Left lung (tissue), 10 donors: ENCODE measurements around the gene REEP3. TPM values are rescaled to one million over a fixed set of nuclear protein-coding genes. Genes with fewer than 3 reads are reported as not detected.
A peak's percentile ranks its signal among the peaks of the same experiment; 100 is the strongest.

Source experiments
- ATAC-seq: fragments of 200-7000 bp; cut with Tn5 transposase; one replicate; pipeline ENCODE4 v1.9.1; 2020; ENCODE audit warnings: moderate library complexity
- DNase-seq, 4 donors: peaks; one replicate each; pipeline ENCODE4 v3.0.0-alpha.2; 2013 to 2020
- H3K27ac ChIP-seq, 2 donors: fragments of 200-600 bp; sonication (generic) in 1 of 2; one replicate each; pipeline versions ENCODE4 v1.5.0 to v1.8.0; 2020 to 2021
- H3K27me3 ChIP-seq, 2 donors: fragments of 200-600 bp; sonication (generic) in 1 of 2; one replicate each; pipeline versions ENCODE4 v1.5.0 to v1.8.0; 2020 to 2021
- H3K36me3 ChIP-seq, 2 donors: fragments of 200-600 bp; sonication (generic) in 1 of 2; one replicate each; pipeline versions ENCODE4 v1.5.0 to v1.8.0; 2020 to 2021
- H3K4me1 ChIP-seq, 2 donors: fragments of 200-600 bp; one replicate each; pipeline ENCODE4 v1.8.0; 2021
- H3K4me3 ChIP-seq, 2 donors: fragments of 200-600 bp; sonication (generic) in 1 of 2; one replicate each; pipeline versions ENCODE4 v1.5.0 to v1.8.0; 2020 to 2021; ENCODE audit warnings: mild to moderate bottlenecking in 1 of 2
- H3K9me3 ChIP-seq, 2 donors: fragments of 200-600 bp; sonication (generic) in 1 of 2; one replicate each; pipeline versions ENCODE4 v1.5.0 to v1.8.0; 2020 to 2021
- intact Hi-C, 2 donors: fragments of 100-400 bp; cut with DNase I; formaldehyde crosslinking; loops; one replicate each; pipeline versions ENCODE4 v1.11.2 to v1.14.2; 2022
- polyA plus RNA-seq, 6 donors: library from polyadenylated mRNA; unstranded; fragments of 120-200 nt; gene quantifications; one replicate each; pipeline ENCODE4 v1.2.1, GENCODE V29; 2013; ENCODE audit not compliant: insufficient read length in 6 of 6
- total RNA-seq, 2 donors: library from RNA; stranded (reverse); fragmentation: NEBNext Ultra II Directional; extraction: Animal tissue kit (Norgen Biotek cat#: 25700); gene quantifications; one replicate each; pipeline ENCODE4 v1.2.1, GENCODE V29; 2021
- TF ChIP-seq, protein P1 (sequence below), 2 donors: fragments of 200-600 bp; sonication (generic) in 1 of 2; IDR thresholded peaks; one replicate each; pipeline versions ENCODE4 v1.5.0 to v1.8.0; 2021; ENCODE audit warnings: antibody characterized with exemption in 2 of 2
- donor health status: DM: no; HTN: yes; CAD: no.
- donor health status: DM: no; HTN: no; CAD: no.

Gene REEP3
- total and polyA plus RNA-seq, 8 donors, result 29.3 to 57.8 (median 38.2) TPM

DNA sequence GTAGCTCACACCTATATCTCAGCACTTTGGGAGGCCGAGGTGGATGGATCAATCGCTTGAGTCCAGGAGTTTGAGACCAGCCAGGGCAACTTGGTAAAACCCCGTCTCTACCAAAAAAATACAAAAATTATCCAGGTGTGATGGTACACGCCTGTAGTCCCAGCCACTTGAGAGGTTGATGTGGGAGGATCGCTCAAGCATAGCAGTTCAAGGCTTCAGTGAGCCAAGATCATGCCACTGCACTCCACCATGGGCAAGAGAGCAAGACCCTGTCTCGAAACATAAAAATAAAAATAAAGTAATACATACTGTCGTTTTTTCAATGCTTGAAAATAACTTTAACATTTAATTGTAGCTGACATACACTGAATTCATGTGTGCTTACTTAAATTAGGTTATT lies 57.3 kb downstream of the REEP3 start:
- ATAC-seq, result no peak
- H3K4me1 ChIP-seq, result peaks cover 10 to 15% of the 10 kb centered on the region in 2 donors
- DNase-seq, result no peak
- H3K27ac ChIP-seq, result no peak overlapping the region
- intact Hi-C loops, result no loop called here
- H3K4me3 ChIP-seq, result no peak overlapping the region
- H3K36me3 ChIP-seq, result no peaks in the 10 kb centered on the region
- no peaks in the 10 kb centered on the region for H3K27me3 ChIP-seq
- TF ChIP-seq, protein P1, sequence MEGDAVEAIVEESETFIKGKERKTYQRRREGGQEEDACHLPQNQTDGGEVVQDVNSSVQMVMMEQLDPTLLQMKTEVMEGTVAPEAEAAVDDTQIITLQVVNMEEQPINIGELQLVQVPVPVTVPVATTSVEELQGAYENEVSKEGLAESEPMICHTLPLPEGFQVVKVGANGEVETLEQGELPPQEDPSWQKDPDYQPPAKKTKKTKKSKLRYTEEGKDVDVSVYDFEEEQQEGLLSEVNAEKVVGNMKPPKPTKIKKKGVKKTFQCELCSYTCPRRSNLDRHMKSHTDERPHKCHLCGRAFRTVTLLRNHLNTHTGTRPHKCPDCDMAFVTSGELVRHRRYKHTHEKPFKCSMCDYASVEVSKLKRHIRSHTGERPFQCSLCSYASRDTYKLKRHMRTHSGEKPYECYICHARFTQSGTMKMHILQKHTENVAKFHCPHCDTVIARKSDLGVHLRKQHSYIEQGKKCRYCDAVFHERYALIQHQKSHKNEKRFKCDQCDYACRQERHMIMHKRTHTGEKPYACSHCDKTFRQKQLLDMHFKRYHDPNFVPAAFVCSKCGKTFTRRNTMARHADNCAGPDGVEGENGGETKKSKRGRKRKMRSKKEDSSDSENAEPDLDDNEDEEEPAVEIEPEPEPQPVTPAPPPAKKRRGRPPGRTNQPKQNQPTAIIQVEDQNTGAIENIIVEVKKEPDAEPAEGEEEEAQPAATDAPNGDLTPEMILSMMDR (IDR thresholded peaks at IDR 0.05), result no peak
- H3K9me3 ChIP-seq, result no peaks in the 10 kb centered on the region

GRCh38 chr10:63579371-63580014 lies 58.3 kb downstream of the REEP3 start:
- peaks cover under 1 to 9% of the 10 kb centered on the region in 2 donors for H3K4me1 ChIP-seq
- H3K36me3 ChIP-seq, result no peaks in the 10 kb centered on the region
- H3K4me3 ChIP-seq, result no peak overlapping the region
- H3K27ac ChIP-seq, result peak overlapping the region in 1 of 2 donors; percentile 27
- H3K9me3 ChIP-seq, result no peaks in the 10 kb centered on the region
- TF ChIP-seq, protein P1 (IDR thresholded peaks at IDR 0.05), result no peak
- no peak for ATAC-seq
- DNase-seq, result peak in 2 of 4 donors; percentile 25 to 49
- no peaks in the 10 kb centered on the region for H3K27me3 ChIP-seq
- intact Hi-C loops, result no loop called here

DNA sequence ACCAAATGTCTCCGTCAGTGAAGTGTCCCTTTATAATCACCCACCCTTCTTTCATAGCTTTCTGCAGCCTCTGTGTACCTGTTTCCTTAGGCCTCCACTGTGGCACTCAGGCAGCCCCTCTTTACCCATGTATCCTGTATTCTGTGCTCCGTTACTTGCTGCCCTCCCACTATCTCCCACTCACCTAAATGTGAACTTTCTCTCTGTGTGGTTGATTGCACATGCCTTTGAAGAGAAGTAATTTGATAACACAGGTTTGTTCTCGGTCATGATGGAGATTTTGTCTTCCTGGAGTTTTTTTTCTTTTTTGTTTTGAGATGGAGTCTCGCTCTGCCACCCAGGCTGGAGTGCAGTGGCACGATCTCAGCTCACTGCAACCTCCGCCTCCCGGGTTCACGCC lies 61.5 kb downstream of the REEP3 start:
- Histone ChIP-seq H3K27me3 (no peaks in the 10 kb centered on the region), H3K4me3 (no peak overlapping the region), H3K36me3 (no peaks in the 10 kb centered on the region), H3K9me3 (no peaks in the 10 kb centered on the region), H3K27ac (no peak overlapping the region), H3K4me1 (peaks cover 0 to 4% of the 10 kb centered on the region in 2 donors)
- no peak for DNase-seq
- intact Hi-C loops, result no loop called here
- no peak for ATAC-seq
- TF ChIP-seq, protein P1 (IDR thresholded peaks at IDR 0.05), result no peak

DNA sequence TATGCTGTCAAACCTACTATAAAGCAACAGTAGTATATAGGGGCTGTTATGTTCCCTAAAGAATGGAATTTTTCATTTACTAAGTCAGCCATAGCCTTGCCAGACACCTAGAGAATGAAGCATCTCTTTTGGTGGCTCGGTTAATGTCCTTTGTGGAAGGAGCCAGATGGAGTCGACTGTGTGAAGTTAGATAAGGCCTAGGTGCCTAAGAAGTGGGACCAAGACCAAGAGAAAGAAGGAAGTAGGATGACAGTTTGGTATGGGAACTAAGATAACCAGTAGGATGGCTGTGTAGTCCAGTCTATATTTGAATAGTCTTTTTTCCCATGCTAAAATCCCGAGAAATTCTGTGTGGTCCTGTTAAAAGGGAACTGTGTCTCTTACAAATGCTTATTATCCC lies 62.2 kb downstream of the REEP3 start:
- Histone ChIP-seq H3K4me3 (no peak overlapping the region), H3K4me1 (peaks cover 0 to 4% of the 10 kb centered on the region in 2 donors), H3K27me3 (no peaks in the 10 kb centered on the region), H3K9me3 (no peaks in the 10 kb centered on the region), H3K27ac (no peak overlapping the region), H3K36me3 (no peaks in the 10 kb centered on the region)
- TF ChIP-seq, protein P1 (IDR thresholded peaks at IDR 0.05), result no peak
- intact Hi-C loops, result no loop called here
- ATAC-seq (no peak), DNase-seq (no peak)

GRCh38 chr10:63583909-63584724 lies 62.9 kb downstream of the REEP3 start:
- Histone ChIP-seq H3K27ac (peak overlapping the region in 1 of 2 donors; percentile 34), H3K27me3 (no peaks in the 10 kb centered on the region), H3K9me3 (no peaks in the 10 kb centered on the region), H3K36me3 (no peaks in the 10 kb centered on the region), H3K4me1 (peaks cover 4 to 6% of the 10 kb centered on the region in 2 donors), H3K4me3 (no peak overlapping the region)
- intact Hi-C loops, result no loop called here
- no peak for ATAC-seq
- TF ChIP-seq, protein P1 (IDR thresholded peaks at IDR 0.05), result no peak
- peak in 1 of 4 donors; percentile 55 for DNase-seq
